C4-2B (cell line): ENCODE results near the gene MOCOS.
"Not testable (repeated sequence)": the region's sequence is repeated elsewhere in the genome, so short reads cannot be mapped to it uniquely, and the experiment has no call there.

Source experiments
- H3K27ac ChIP-seq: fragments of 450-650 bp; 2 replicates; pipeline ENCODE4 v1.5.1; 2017
- ZFX ChIP-seq: fragments of 450-650 bp; IDR thresholded peaks from 2 replicates; pipeline ENCODE4 v1.6.1; 2017
- TF ChIP-seq, protein P1 (sequence below): fragments of 450-650 bp; conservative IDR thresholded peaks from 2 replicates; pipeline ENCODE4 v1.5.1; 2017; ENCODE audit warnings: mild to moderate bottlenecking

MOCOS gene

DNA sequence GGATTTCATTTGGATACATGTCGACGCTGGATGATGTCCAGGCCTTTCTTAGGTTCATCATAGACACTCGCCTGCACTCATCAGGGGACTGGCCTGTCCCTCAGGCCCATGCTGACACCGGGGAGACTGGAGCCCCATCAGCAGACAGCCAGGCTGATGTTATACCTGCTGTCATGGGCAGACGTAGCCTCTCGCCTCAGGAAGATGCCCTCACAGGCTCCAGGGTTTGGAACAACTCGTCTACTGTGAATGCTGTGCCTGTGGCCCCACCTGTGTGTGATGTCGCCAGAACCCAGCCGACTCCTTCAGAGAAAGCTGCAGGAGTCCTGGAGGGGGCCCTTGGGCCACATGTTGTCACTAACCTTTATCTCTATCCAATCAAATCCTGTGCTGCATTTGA, 28.3 kb downstream of the MOCOS start:
- no peak overlapping the region for H3K27ac ChIP-seq
- TF ChIP-seq, protein P1, sequence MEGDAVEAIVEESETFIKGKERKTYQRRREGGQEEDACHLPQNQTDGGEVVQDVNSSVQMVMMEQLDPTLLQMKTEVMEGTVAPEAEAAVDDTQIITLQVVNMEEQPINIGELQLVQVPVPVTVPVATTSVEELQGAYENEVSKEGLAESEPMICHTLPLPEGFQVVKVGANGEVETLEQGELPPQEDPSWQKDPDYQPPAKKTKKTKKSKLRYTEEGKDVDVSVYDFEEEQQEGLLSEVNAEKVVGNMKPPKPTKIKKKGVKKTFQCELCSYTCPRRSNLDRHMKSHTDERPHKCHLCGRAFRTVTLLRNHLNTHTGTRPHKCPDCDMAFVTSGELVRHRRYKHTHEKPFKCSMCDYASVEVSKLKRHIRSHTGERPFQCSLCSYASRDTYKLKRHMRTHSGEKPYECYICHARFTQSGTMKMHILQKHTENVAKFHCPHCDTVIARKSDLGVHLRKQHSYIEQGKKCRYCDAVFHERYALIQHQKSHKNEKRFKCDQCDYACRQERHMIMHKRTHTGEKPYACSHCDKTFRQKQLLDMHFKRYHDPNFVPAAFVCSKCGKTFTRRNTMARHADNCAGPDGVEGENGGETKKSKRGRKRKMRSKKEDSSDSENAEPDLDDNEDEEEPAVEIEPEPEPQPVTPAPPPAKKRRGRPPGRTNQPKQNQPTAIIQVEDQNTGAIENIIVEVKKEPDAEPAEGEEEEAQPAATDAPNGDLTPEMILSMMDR = no peak
- TF ChIP-seq ZFX = no peak

DNA sequence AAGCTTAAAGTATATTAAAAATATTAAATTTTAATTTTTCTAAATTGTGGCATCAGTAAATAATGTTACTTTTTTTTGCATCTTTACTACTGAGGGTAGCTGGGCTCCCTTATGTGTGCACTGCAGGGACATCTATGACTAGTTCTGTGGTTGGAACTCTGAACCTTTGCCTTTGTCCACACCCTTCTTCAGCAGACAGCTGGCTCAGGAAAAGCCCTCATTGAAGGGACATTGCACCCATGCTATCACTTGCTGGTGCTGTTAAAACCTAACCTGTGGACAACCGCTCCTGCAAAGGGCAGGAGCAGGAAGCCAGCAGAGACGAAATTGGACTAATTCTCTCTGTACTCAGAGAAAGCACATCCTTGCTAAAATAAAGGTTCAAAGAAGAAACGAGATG, 30.1 kb downstream of the MOCOS start:
- H3K27ac ChIP-seq = no peak overlapping the region
- no peak for TF ChIP-seq ZFX

DNA sequence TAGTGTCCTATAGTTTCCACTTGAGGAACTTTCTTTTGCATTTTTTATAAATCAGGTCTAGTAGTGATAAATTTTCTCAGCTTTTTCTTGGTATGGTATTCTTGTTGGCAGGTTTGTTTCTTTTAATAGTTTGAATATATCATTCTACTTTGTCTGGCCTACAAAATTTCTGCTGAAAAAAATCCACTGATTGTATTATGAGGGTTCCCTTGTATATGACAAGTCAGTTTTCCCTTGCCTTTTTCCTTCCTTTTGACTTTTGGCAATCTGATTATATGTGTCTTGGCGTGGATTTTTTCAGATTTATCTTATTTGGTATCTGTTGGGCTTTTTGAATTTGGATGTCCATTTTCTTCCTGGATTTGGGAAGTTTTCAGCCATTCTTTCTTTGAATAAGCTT, 41.9 kb downstream of the MOCOS start:
- TF ChIP-seq ZFX = no peak
- TF ChIP-seq, protein P1 = no peak
- H3K27ac ChIP-seq = no peak overlapping the region

DNA sequence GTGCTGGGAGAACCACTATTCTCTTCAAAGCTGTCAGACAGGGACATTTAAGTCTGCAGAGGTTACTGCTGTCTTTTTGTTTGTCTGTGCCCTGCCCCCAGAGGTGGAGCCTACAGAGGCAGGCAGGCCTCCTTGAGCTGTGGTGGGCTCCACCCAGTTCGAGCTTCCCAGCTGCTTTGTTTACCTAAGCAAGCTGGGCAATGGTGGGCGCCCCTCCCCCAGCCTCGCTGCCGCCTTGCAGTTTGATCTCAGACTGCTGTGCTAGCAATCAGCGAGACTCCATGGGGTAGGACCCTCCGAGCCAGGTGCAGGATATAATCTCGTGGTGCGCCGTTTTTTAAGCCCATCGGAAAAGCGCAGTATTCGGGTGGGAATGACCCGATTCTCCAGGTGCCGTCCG, 53.2 kb downstream of the MOCOS start:
- H3K27ac ChIP-seq = not testable (repeated sequence)

DNA sequence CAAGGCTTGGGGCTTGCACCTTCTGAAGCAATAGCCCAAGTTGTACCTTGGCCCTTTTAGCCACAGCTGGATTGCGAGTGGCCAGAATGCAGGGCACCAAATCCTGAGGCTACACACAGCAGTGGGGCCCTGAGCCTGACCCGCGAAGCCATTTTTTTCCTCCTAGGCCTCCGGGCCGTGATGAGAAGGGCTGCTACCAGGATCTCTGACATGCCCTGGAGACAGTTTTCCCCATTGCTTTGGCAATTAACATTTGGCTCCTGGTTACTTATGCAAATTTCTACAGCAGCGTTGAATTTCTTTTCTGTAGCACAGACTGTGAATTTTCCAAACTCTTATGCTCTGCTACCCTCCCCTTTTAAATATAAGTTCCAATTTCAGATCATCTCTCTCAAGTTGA, 54.5 kb downstream of the MOCOS start:
- TF ChIP-seq, protein P1 = no peak
- TF ChIP-seq ZFX = no peak
- no peak overlapping the region for H3K27ac ChIP-seq

DNA sequence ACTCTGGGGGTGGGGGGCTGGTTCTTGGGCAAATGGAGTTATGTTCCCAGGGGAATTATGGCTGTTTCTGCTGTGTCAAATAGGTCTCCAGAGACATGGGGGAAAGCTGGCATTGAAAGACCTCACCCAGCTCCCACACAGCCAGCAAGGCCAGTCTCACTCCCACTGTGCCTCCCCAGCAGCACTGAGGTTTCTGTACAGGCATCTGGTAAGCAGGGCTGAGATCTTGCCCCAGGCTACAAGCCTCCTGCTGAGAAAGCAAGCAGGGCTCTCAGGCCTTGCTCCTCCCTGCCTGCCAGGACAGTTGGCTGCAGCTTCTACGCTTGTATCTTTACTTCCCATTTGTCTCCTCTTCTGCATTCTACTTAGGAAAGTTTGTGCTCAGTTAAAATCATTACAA, 59.7 kb downstream of the MOCOS start:
- TF ChIP-seq, protein P1 = no peak
- TF ChIP-seq ZFX = no peak
- no peak overlapping the region; the same call in 1 of the 2 replicates for H3K27ac ChIP-seq

DNA sequence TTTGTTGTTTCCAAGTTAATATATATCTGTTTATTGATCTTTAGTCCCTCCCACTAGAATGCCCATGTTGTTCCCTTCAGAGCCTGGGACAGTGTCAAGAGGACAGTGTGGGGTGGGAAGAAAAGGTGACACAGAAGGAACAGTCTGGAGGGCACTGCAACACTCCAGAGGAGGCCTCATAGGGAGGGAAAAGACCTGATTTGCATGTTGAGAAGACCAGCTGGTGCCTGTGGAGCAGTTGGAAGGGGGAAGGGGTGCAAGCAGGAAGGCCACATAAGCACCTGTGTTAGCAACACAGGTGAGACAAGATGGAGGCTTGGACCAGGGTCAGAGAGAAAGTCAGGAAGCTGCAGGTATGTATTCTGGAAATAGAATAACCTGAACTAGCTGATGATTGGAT, 62.1 kb downstream of the MOCOS start:
- no peak overlapping the region for H3K27ac ChIP-seq
- TF ChIP-seq, protein P1 = no peak
- no peak for TF ChIP-seq ZFX

DNA sequence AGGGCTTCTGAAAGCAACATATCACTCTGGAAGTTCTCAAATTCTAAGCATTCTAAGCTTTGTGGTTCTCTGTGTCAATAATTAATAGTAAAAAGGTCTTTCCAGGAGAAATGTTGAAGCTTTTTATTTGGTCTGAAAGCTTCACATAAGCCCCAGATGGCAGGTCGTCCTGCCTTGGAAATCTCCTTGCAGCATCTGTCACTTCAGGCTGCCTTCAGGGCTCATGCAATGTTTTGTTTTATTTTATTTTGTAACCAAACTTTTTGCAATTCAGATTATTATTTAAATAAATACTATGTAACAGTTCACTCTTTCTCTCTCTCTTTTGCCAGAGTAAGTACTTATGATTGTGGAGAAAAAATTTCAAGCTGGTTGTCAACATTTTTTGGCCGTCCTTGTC, 63.5 kb downstream of the MOCOS start:
- H3K27ac ChIP-seq = no peak overlapping the region
- TF ChIP-seq, protein P1 = no peak

DNA sequence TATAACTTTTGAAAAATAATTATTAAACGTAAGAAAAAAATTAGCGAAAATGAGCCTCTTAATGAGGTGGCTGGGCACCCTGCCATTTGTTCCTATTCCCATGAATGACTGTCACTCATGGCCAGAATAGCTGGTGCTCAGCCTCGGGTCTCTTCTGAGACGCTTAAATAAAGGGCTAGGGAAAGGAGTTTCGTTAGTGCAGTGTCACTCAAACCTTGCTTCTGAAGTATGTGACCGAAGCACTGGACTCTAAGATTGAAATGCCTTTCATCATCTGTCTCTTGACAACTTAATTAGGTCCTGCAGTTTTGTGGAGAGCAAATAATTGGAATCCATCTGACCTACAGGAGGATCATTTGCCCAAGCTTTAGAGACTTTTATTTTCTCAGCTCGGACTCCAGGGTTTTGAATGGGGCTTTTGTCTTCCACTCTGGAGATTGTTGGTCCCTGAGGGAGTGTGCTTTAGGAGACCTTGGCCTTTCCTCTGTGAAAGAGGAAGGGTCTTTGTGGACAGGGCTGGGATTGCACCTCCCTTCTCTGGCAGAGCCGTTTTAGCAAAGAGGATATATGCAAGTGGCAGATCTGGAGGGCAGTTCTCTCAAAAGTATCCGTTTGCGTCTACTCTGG, 67.9 kb downstream of the MOCOS start:
- no peak overlapping the region for H3K27ac ChIP-seq
- no peak for TF ChIP-seq ZFX
- TF ChIP-seq, protein P1 = no peak
